Bone marrow (tissue), 2 donors: Measurements from ENCODE around the gene RETREG2.

Source experiments
- DNase-seq, 2 donors: peaks; one replicate each; lab custom pipeline; 2025; lab: John Stamatoyannopoulos, UW

RETREG2 gene

DNA sequence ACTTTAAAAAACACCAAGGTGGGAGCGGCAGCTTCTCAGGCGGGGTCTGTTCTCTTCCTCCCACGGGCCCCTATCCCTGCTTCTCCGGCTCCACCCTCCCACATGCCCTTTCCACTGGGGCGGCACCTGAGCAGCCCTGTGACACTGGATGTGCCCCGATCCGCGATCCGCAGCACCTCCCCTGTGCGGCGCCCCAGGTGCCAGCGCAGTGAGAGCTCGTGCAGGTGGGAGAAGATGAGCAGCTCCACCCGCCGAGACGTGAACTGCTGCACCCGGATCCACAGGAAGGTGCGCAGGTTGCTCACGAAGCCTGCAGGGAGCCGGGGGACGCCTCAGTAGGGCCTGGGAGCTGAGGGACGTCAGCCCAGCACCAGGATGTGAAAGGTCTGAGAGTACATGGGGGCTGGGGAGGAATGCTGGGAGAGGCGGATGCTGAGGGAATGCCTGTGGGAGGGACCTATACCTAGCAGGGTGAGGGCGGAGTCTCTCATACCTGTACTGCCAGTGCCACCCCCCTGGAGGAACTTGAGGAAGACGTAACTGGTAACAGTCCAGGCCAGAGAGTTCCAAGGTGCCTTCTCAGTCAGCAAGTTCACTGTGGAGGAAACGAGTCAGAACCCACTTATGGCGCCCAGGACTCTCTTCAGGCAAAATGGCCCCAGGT, 37.9 kb downstream of the RETREG2 start:
- DNase-seq = no peak

DNA sequence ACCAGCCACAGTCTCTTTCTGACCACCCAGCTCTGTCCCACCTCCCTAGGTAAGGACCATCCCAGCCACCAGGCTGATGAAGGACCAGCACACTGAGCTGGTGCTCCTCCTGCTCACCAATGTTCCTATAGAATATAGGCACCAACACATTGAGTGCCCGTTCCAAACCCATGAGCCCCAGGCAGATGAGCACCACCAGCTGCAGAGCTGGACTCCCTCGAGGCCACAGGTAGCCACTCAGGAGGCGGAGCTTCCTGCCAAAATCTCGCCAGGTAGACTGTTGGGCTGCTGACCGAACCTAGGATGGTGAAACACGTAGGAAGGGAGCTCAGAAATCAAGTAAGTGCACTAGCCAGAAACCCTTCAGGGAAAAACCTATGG, 38.5 kb downstream of the RETREG2 start:
- no peak for DNase-seq

DNA sequence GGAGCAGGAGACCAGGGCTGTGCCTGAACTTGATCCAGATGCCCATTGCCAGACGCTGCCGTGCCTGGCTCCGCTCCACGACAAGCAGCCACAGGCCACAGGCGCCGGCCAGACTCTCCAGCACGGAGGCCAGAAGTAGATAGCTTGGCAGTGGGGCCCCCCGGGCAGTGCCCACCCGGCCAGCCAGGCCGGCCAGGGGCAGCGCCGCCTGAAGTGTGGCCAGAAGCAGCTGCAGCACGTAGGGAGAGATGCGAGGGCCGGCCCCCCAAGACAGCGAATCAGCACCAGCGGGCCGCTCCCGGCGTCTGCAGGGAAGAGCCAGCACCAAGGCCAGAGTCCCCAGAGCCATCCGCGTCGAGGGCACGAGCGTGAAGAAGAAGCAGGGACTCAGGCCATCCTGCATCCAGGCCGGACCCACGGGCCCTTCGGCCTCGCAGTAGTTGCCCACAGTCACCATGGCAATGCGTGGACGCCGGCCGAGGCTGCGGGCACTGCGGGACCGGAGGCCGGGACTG, 40.2 kb downstream of the RETREG2 start:
- DNase-seq = peak in 1 of 2 donors; percentile 48

DNA sequence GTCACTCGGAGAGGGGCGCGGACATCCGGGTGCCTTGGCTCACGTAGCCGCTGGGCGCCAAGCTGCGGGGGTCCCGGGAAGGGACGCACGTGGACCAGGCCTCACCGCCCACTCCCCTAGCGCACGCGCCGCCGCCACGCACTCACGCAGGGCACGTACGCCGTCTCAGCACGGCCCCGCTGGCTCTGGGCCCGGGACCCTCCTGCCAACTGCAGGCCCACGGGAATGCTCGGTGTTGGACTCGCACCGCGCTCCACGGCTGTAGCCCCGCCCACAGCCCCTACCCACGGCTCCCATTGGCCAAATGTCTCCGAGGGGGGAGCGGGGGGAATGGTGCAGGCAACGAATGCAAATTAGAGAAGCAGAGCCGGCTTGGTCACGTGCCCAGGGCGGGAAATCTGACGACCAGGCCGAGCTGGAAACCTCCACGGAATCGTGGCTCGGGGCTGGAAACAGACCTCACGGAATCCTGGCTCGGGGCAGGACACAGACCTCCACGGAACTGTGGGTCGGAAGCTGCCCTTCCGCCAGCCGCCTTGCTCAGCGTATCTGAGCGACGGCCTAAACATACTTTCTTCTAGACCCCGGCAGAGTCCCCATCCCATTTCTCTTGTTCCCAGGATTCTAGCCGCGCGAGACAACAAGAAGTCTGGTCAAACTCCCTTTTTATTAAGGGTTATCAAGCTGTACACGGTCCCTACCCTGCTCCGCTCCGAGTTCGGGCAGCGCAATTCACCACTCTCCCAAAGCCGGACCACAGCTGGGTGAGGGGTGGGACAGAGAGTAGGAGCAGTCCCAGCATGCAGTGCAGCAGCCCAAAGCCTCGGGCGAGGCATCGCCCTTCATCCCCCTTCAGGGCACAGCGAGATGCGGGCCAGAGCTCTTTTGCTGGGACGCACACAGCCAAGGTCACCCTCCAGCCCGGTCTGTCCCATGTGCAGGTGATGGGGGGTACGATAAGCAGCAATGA, 40.9 kb downstream of the RETREG2 start, which contains the start of gene ABCB6:
TSS of gene ABCB6 (minus strand) at position 227 of the 970 bp plus-strand sequence. CDS start 285 bp downstream, outside the sequence.
- peak in 1 of 2 donors; percentile 22 for DNase-seq

DNA sequence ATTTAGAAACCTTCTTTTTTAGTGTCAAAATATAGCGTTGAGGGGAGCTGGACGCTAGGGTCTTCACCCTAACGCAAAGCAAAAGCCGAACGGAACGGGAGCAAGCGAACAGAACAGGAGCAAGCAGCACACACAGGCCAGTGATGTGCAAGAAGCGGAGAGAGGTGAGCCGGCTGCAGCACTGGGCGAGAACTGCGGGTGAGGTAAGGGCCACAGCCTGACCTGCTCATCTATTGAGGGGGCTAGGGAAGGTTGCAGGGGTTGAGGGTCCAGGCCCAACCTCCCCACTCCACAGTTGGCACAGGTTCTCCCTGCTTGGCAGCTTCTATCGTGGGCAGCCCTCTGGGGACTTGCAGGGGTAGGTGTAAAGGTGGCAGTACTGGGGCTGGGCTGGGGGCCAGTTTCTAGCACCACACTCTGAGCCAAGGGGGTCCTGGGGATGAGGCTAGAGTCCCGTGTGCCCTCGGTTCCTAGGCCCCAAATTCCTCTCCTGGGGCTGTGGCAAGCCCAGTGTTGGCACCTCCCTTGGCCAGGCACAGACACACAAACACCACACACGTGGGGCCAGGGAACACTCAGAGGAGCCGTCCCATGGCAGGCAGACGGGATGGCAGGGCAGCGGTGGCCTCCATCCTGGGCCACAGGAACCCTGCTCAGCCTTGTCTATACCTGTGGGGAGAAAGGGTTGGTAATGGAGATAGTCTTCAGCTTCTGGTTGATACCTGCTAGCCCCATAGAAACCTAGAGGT, 41.9 kb downstream of the RETREG2 start:
- no peak for DNase-seq

DNA sequence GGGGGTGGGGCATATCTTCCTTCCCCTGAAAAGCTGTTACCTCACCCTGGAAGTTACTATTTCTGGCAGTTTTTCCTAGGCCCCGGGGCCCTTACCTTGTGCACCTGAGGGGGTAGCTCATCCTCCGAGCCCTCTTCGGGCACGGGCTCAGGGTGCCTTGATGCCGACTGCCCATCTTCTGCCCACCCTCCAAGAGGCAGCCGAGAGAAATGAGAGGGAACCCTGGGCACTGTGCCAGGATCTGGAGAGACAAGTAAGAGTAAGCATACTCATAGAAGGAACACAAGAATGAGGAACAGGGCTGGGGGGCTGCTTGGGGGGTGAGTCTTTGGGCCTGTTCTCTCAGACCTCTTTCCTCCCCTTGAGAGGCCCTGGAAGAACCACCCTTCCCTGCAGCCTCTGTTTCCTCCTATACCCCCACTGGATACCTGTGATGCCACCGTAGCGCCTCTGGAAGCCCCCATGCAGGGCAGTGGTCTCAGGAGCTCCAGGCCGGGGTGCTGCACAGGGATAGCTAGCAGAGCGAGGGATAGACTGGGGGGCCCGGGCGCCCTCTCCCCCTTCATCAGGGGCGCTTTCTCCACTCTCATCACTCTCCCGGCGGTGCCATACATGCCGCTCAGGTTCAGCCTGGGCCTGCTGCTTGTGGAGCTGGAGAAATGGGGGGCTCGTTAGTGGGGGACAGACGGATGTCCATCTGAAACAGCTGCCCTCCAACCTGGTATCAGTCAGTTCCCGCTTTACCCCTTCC, 42.8 kb downstream of the RETREG2 start:
- DNase-seq = no peak

DNA sequence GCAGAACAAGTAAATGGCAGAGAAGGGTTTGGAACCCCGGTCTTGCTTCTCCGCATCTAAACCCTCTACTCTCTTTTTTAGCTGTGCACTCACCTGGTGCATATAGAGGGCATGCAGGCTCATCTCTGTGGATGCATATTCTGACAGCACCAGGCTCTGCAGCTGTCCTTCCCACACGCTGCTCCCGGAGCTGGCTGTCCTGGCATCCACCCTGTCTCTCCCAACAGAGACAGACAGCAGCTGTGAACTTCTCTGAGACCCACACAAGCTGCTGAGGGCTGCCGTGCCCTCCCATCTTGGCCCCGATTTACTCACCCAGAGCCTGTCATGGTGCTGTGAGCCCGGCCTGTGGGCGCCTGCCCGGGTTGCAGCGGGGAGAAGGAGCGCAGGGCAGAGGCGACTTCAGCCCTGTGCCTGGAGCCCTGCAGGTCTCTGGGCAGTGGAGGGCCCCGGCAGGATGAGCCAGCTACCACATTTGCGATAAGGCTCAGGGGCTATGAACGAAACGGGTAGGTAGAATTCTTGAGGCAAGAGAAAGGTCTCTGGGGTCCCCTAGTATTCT, 44.0 kb downstream of the RETREG2 start:
- no peak for DNase-seq

DNA sequence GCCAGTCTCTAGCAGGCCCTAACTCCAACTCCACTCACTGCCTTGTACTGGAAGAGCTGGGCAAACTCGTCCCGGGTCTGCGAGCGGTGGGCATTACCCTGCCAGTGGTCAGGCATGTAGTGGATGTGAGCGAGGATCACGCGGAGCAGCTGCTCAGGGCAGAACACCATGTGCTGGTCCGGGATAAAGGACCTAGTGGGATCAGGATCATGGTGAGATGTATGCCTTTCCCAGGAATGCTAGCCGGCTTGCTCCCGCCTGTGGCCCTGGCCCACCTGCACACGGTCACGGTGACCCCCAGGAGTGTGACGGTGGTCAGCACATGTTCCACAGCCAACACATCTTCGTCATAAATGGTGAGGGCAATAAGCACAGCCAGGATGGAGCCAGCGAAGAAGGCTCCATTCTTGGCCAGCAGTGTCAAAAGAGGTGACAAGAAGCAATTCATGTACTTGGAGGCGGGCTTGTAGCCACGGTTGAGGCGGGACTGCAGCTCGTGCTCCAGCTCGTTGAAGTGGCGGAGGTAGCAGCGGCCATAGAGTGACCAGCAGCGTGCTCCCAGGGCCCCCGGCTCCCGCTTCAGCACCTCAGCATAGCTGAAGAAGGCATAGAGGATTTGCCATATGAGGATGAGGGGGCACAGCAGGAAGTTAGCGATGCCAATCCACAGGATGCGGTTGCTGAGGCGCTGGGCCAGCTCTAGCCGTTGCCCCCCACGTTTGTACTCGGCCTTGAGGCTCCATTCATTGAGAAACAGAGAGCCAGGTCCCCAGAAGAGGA, 45.9 kb downstream of the RETREG2 start:
- no peak for DNase-seq

DNA sequence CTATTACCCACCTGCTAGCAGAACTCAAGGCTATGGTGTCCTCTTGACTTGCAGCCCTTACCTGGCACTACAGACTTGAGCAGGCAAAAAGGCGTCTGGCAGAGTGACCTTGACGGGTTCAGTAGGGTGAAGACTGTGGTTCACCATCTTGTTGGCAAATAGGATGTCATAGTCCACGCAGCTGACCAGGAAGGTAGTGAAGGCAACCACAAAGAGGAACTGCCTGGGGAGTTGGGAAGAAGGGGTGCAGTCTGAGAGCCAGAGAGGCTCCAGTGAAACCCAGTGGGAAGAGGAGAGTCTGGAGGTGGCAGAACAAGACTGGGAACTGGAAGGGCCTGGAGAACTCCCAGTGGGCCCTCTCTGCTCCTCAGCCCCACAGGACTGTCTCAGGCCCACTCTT, 47.3 kb downstream of the RETREG2 start:
- no peak for DNase-seq

DNA sequence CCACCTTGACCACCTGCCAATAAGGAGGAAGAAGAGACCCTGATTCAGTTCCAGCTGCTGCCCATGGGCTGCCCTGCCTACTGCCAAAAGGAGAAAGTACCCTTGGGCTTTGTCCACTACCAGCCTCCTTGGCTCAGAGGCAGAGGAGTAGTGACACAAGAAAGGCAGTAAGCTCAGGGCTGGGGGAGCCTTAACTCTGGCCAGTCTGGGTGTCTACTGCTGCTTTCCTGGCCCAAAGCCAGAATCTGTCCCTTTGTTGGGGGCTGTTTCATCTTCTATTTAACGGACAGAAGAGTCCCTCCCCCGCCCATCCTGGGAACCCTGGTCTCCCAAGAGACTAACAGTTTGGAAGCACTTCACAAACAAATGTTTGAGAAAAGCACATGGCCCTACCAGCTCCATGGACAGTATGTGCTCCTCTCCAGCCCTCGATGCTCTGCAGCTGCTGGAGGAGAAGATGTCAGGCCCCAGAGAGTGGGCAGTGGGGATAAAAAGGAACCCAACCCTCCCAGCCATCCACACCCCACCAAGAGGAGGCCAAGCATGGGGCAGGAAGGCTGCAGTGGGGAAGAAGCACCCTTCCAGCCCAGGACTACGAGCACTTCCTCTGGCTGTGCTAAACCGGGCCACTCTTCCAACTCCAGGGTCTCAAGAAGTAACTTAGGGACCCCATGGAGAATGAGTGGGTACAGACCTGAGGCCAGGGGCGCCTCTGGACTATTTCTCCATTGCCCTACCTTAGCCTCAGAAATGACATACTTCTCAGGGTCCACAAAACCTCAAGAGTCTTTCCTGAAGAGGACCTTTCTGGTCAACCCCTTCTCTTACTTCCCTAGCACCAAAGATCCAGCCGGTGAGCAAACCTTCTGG, 50.2 kb downstream of the RETREG2 start:
- DNase-seq = no peak

DNA sequence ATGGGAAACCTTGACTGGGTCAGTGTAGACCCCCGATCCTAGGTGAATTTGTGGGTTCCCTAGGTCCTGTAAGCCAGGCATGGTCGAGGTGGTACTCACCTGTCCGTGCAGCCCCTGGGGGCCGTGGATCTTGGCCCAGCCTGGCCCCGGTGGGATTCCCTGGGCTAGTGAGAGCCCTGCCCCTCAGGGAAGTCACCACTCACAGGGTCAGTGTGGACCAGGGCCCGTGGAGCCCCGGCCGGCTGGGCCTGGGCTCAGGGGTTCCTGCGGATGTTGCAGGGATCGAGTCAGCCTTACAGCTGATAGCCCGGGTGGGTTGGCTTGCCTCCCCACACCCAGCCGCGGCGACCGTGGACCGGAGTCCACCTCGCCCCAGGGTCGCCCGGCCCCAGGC, 50.8 kb downstream of the RETREG2 start:
- DNase-seq = no peak

DNA sequence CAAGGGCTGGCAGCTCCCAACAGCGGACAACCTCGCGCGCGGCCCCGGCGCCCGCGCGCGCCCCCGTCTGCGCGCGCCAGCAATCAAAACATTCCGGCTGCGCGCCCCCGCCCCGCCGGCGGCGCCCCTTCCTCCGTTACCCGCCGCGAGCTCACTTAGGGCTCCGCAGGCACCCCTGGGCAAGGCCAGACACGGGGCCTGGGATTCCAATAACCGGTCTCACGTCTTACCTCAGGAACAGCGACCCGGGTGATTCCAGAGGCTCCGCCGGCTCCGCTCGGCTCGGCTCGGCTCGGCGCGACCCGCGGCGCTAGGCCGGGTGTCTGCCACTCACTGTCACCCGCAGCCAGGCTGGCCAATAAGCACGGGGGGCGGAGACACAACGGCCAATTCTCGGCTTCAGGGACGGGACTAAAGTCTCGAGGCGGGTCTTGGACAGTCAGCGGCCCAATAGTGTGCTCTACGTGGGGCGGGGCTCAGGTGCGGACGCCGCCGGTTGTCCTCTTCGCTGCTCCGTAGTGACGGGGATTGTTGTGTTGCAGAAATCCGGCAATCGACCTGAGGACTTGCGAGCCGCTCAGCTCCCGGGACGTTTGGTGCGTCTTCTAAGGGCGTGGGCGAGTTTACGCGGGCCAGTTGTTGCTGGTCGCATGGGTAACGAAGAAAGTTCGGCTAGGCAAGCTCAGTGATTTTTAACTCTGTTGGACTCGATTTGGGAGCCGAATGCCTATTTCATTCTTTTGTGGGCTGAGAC, 51.4 kb downstream of the RETREG2 start, which contains the start of the genes ANKZF1 and ATG9A:
TSS of gene ANKZF1 (plus strand) at position 502 of the 754 bp plus-strand sequence. CDS start 452 bp downstream, outside the sequence.
TSS of gene ATG9A (minus strand) at position 332 of the 754 bp plus-strand sequence. CDS start 1,612 bp downstream, outside the sequence.
- DNase-seq = peak; percentile 82 to 98

DNA sequence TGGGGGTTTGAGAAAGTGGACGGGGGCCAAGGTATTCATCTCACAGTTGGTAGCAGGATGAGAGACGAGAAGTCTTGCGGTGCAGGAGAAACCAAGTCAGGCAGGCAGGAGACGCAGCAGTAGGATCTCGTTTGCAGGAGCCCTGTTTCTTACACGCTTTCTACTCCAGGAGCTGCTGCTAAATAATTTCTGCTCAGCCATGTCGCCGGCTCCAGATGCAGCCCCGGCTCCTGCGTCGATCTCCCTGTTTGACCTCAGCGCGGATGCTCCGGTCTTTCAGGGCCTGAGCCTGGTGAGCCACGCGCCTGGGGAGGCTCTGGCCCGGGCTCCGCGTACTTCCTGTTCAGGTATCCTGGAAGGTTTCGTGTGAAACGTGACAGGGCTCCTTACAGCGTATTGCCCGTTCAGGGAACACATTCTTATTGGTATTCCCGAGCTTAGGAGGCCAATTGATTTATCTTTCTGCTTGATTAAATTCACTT, 52.0 kb downstream of the RETREG2 start:
- no peak for DNase-seq

DNA sequence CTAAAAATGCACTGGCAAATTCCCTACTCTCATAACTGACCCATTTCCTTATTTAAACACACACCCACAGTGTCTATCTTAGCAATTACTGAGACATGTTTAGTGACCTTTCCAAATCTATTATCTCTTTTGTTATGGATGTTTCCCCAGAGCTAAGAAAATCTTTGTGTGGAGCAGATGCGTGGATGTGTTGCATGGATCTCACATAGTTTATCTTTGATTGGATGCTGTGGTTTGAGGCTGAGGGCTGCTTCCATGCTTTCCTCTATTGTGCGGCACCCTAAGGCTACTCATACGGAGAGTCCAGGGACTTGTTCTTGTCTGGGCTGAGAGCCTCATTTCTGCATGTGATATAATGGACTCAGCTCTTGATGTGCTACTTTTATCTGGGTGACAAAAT, 56.3 kb downstream of the RETREG2 start:
- DNase-seq = no peak
